ENCODE results near the gene BMP8A.

- TF ChIP-seq CTCF (IDR thresholded peaks at IDR 0.05) (no peak), POLR2AphosphoS5 (IDR thresholded peaks at IDR 0.05; ENCODE audit: insufficient read depth in 1 of 2, low read depth in 1 of 2) (no peak)
Observed at GRCh38 chr1:39499668-39500067, 8.2 kb downstream of the BMP8A start.
